Measurements from ENCODE around the gene ATN1.

ATN1 gene

DNA sequence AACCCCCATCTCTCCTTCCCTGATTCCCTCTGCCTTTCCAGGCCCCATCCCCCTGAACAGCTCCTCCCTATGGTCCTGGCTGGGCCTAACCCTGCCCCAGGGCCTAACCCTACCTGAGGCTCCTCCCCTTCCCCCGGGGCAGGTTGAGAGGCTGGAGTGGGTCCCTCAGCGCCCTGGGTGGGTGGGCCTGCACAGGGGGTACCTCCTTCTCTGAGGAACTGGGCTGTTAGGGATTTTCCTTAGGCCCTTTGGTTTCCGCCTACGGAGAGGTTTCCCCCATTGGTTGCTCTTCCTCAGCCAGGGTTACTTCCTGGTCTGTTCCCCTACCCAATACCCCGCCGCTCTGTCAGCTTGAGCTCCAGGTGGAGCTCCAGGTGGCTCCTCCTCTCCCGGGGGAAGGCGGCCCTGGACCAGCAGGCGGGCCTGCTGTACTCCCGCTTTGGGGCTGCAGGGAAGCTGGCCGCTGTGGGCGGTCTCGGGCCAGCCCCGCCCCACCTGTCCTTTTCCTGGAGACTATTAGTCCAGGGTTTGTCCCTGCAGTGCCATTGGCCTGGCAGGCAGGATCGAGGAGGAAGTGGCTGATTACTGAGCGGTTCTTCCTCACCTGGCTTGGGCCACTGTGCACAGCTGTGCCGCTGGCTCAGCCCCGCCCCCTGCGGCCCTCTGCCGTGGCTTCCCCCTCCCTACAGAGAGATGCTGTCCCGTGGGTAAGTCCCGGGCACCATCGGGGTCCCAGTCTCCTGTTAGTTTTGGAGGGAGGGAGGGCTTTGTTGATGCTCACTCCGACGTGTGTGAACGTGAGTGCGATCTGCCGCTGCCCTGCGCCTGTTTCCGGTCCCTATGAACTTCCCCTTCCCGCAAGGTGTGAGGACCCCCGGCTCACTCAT is 18.5 kb downstream of the ATN1 start:
- no peak for DNase-seq

DNA sequence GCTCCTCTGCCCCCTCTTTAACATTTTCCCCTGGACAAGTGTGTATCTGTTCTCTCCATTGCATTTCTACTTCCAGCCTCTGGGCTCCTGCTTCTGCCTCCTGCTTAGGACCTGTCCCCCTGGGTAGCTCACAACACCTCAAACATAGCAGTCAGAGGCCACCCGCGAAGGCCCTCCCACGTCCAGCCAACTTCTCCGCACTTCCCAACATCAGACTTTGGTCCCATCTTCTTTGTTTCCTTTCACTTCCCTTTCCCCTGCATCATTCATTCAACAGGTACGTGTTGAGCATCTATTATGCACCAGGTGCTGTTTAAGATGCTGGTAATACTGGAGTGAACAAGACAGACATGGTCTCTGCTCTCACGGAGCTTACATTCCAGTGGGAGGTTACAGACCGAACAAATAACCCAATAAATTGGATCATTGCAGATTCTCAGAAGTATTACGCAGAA is 19.2 kb downstream of the ATN1 start:
- no peak for DNase-seq

DNA sequence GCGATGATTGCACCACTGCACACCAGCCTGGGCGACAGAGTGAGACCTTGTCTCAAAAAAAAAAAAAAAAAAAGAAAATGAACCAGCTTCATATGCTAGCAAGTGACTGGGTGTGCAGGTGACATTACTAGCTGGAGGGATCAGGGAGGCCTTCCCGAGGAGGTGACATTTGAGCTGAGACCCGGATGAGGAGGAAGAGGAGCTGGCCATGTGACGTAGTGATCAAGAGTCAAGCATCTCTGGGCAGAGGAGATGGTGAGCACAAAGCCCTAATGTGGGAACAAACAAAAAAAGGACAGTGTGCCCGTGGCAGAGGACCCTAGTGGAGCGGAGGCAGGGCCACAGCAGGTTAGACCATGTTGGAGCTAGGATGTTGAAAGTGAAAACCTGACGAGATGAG is 19.9 kb downstream of the ATN1 start:
- DNase-seq, result no peak

- no peak for DNase-seq
These were observed 21.3 kb downstream of the ATN1 start for GRCh38 chr12:6948873-6949594.

DNA sequence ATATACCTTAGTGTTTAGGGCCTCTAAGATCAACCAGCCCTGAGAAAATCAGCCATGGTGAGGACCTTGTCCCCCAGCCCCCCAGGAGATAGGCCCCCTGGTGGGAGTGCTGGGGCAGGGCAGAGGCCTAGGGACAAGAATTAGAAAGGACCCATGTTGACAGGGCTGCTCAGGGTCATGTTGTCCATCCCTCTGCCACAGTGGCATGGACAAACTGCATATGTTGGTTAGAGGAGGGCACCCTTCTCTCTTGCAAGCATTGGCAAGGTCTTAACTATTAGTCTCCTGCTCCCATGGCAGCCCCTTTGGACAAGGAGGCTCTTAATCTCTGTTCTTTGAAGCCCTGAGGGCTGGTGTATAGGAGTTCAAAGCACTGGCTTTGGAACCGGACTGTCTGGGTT is 22.6 kb downstream of the ATN1 start:
- DNase-seq, result no peak

- peak; percentile 30 for DNase-seq
These were observed 23.2 kb downstream of the ATN1 start, which contains the start of gene PTPN6 for GRCh38 chr12:6950811-6951540. PTPN6 (plus strand) TSS chr12:6951356; CDS start chr12:6951513, 157 bp downstream.

DNA sequence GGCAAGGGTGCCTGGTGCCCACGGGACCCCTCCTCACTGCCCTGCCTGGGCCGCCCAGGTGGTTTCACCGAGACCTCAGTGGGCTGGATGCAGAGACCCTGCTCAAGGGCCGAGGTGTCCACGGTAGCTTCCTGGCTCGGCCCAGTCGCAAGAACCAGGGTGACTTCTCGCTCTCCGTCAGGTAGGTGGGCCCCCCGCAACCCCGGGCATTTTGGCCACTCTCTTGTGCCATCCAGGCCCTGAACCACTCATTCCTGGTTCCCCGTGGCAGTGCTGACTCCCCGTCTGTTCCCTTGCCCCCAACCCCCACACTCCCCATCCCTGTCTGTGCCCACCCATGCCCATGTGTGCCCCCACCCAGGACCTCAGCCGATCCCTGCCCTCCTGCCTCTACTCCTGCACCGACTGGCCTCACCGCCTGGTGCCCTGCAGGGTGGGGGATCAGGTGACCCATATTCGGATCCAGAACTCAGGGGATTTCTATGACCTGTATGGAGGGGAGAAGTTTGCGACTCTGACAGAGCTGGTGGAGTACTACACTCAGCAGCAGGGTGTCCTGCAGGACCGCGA is 23.9 kb downstream of the ATN1 start:
- no peak for DNase-seq

DNA sequence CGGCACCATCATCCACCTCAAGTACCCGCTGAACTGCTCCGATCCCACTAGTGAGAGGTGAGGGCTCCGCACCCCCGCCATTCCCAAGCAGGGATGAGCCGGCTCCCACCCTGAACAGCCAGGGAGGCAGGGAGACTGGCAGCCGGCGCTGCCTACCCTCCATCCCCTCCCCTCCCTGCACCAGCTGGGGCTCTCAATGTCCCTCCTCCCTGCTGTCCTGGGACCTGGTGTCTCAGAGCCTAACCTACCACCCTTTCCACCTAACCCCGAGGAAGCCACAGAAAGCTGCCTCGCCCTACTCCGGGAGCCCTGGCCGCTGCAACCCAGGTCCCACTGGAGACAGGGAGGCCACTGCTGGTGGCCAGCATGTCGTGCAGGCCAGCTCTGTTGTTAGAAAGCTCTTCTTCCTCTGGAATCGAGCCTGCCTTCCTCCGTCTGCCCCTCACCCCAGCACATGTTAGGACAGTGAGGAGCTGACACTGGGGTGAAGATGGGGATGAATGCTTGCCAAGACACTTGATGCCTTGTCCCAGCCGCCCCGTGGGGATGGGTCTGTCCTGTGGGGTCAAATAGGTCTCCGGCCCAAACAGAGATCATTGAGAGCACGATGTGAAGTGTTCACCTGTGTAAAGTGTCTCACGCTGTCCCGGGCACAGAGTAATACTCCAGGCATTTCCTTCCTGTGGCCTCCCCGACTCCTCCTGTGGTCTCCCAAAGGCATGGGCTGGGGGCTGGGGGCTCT is 24.5 kb downstream of the ATN1 start:
- DNase-seq, result no peak

GRCh38 chr12:6952863-6953441 is 25.2 kb downstream of the ATN1 start:
- no peak for DNase-seq

GRCh38 chr12:6953442-6954315 is 25.9 kb downstream of the ATN1 start:
- DNase-seq, result peak; percentile 46

DNA sequence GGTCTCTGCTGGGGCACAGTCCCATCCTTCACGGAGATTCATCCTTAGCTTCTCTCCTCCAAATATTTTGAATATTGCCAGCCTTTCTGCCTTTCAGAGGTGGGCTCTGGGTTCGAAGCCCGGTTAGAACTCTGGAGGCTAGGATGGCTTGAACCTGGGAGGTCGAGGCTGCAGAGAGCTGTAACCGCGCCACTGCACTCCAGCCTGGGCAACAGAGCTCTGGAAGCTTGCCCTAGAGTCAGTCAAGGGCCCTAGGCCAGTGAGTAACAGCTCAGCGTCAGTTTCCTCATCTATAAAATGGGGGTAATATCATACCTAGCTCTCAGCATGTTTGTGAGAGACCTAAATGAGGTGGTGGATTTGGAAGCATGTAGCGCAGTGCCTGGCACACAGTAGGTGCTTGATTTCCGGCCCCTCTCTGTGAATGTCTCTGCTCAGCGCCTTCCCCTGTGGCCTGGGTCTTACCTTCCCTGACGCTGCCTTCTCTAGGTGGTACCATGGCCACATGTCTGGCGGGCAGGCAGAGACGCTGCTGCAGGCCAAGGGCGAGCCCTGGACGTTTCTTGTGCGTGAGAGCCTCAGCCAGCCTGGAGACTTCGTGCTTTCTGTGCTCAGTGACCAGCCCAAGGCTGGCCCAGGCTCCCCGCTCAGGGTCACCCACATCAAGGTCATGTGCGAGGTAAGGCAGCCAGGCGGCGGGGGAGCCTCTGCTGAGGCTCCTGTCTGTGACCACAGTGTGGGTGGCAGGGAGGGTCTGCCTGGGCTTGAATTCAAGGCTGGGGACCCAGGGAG is 26.8 kb downstream of the ATN1 start:
- DNase-seq, result no peak

- no peak for DNase-seq
These were observed 27.6 kb downstream of the ATN1 start for GRCh38 chr12:6955108-6956020.

DNA sequence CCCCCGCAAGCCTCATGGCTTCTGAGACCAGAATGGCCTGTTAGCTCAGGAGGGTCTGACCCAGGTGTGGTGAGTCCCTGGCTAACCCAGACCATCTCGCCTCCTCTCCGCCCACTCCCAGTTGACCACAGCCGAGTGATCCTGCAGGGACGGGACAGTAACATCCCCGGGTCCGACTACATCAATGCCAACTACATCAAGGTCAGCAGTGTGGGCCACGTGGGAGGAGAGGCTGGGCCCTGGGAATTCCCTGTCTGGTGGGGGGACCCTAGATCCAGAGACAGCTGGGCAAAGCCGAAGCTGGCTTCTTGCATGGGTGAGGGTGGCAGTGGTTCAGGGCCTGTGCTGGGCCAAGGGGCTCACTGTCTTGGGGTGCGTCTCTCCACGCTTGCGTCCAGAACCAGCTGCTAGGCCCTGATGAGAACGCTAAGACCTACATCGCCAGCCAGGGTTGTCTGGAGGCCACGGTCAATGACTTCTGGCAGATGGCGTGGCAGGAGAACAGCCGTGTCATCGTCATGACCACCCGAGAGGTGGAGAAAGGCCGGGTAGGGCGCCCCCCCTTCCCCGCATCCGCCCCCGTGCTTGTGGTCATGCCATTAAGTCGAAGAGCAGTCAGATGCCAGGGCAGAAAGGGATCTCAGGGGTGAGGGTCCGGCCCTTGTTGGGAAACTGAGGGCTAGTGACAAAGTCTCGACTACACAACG is 28.4 kb downstream of the ATN1 start:
- no peak for DNase-seq

GRCh38 chr12:6957151-6957701 is 29.5 kb downstream of the ATN1 start:
- DNase-seq, result no peak

DNA sequence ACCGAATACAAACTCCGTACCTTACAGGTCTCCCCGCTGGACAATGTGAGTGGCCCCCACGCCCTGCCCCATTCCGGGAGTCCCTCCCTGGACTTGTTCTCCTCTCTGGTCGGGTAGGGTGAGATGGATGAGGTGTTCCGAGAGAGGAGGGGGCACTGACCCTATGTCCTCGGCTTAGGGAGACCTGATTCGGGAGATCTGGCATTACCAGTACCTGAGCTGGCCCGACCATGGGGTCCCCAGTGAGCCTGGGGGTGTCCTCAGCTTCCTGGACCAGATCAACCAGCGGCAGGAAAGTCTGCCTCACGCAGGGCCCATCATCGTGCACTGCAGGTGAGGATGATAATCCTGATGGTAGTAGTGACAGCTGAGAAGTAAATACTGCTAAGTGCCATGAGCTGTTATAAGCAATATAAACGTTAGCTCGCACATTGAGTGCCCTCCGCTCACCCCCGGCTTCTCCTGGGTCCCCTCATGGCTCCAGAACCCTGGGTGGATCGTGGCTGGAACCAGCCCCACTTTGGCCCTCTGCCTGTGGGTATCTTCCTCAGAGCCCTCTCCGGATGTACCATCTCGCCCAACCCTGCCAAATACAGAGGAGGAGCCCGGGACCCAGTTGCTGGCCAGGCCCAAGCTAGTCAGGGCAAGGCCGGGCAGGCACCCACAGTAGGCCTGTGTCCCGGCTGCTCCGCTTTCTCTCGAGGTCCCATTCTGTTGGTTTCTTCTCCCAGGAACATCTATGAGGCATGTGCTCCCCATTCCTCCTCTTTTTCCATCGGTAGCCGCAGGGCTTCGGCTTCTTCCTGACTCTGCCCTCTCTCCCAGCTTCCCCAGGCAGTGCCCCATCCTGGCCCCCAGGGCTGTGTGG is 30.2 kb downstream of the ATN1 start:
- DNase-seq, result no peak

- DNase-seq, result no peak
These were observed 30.9 kb downstream of the ATN1 start for GRCh38 chr12:6958609-6959057.

Data from midbrain (tissue), 1 donor.